Lung microvascular endothelial cell (primary cell): ENCODE results near the gene NELL1. TPM values are rescaled to one million over a fixed set of nuclear protein-coding genes. Genes with fewer than 3 reads are reported as not detected.

Experiments used
- DNase-seq, 2 donors: peaks; one replicate each; pipeline versions ENCODE4 v3.0.0 to v3.0.0-alpha.2; 2010; ENCODE audit warnings: low read depth in 2 of 2
- total RNA-seq: library from RNA; depleted of rRNA; stranded (reverse); fragments of >200 nt; gene quantifications from 2 replicates; pipeline ENCODE4 v1.2.1, GENCODE V29; 2014

The NELL1 gene
- total RNA-seq, 1 donor from 2014 or later, result not detected

DNA sequence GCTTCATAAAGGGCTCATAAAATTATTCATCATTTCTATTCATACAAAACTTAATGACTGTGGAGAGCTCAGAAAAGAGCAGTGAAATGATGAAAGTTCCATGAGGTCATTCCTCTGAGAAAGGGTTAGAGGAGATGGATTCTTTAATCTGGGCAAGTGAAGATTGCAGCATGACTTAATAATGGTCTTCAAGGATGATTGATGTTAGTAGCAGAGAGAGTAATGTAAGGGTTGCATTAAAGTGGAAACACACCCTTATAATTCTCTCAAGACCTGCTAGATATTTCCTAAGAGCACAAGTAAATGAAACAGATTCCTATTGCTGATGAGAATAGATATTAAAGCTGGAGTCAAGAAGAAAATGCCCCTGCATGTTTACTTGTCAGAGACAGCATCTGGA is 811.9 kb downstream of the NELL1 start:
- no peak for DNase-seq

DNA sequence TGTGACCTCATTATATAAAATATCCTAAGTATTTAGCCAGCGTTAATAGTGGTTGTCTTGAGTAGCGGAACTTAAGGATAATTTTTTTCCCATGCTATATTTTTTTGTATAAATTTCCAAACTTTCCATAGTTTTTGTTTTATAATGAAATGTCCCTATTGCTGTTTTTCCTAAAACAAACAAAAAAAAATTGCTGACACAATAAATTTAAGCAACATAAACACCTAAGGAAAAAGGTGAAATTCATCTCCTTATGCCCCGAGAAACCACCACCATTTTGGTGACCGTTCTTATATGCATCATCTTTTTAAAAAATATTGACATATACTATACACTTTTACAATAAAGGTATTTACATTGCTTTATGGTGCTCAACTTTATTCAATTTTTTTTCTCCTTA is 814.7 kb downstream of the NELL1 start:
- DNase-seq, result no peak

DNA sequence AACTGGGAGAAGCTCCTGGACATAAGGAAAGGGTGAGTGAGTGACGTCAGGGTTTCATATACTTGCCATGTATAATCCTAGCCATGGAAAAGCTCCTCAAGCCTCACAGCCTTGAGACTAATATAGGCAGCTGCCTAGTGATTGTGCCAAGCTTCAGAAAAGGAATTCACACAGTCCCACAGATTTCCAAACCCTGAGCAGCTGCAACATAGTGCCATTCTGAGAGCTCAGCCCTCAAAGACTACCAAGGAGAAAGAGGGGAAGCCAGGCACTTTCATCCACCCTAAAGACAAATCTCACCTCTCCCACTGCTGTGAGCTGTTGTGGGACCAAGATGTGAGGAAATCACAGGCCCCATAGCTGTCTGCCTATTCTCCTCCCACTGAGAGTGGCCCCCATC is 815.6 kb downstream of the NELL1 start:
- DNase-seq, result no peak

DNA sequence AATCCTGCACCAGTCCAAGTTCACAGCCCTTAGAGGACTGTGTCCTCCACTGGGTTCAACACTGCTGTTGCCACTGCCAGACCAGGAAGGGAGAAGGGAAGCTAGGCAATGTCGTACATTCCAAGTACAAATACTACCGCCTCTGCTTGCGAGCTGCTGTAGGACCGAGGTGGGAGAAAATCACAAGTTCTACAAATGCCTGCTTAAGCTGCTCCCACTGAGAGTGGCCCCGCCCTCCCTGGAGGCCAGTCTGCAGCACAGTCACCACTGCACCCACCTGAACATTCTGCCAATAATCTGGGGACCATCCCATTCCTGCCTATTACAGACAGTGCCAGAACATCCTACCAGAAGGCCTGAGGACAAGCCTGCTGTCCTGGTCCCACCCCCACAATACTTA is 816.0 kb downstream of the NELL1 start:
- DNase-seq, result no peak

DNA sequence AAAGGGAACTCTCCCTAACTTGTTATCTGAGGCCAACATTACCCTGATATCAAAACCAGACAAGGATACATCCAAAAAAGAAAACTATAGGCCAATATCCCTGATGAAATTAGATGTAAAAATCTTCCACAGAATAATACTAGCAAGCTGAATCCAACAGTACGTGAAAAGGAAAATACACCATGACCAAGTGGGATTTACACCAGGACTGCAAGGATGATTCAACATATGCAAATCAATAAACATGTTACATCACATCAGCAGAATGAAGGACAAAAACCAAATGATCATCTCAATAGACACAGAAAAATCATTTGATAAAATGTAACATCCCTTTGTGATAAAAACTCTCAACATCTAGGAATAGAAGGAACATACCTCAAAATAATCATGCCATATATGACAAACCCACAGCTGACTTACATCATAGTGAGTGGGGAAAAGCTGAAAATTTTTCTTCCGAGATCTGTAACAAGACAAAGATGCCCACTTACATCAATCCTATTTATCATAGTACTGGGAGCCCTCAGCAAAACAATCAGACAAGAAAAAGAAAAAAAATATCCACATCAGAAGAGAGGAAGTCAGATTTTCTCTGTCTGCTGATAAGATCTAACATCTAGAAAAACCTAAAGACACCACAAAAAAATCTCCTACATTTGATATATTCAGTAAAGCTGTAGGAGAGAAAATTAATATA is 820.2 kb downstream of the NELL1 start:
- DNase-seq, result no peak

DNA sequence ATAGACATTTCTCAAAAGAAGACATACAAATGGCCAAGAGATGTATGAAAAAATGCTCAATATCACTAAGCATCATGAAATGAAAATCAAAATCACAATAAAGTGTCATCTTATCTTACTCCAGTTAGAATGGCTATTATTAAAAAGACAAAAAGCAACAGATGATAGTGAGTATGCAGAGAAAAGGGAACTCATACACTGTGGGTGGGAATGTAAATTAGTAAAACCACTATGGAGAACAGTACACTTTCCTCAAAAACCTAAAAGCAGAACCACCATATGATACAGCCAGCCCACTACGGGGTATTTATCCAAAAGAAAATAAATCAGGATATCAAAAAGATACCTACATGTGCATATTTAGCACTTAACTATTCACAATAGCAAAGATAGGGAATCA is 823.5 kb downstream of the NELL1 start:
- DNase-seq, result no peak

DNA sequence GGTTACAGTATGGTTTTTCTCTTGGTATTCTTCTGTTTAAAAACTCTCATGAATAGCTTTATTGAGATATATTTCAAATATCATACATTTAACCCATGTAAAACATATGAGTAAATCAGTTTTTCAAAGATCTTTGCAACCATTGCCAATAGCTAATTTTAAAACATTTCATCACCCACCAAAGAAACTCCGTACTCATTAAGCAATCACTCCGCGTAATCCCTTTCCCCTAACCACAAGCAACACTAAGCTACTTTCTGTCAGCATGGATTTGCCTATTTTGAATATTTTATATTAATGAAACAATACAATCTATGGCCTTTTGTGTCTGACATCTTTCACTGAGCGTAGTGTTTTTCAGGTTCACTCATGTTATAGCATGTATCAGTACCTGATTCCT is 825.6 kb downstream of the NELL1 start:
- DNase-seq, result no peak

DNA sequence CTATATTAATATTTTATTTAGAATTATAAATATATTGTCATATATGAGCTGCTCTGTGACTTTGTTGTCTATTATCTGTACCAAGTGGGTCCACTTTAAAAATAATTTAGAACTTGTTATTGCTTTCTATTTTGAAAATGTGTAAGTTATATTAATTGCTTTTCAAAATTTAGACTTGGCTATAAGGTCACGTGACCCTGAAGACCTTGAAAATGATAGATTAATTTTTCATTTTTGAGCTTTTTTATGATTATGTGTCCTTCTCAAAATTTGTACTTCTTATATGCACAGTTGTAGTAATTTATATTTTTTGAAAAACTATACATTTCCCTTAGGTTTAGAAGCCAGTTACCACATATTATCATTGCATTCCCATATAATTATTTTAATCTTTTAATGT is 826.5 kb downstream of the NELL1 start:
- no peak for DNase-seq

DNA sequence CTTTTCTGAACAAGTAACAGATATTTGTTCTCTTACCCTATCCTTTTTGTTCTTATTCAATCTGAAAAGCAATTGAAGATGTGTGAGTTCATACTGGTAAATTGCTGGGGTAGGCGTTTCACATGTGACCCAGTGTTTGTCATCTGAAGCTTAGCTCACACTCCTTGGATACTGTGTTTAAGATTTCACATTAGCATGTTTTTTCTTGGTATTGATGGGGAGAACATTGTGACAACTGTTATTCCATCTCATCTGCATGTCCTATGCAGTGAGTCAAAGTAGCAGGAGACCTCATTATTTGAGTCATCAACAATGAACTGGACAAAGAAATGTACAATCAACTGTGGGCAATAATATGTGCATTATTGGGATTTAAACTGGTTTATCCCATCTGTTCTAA is 831.9 kb downstream of the NELL1 start:
- no peak for DNase-seq

DNA sequence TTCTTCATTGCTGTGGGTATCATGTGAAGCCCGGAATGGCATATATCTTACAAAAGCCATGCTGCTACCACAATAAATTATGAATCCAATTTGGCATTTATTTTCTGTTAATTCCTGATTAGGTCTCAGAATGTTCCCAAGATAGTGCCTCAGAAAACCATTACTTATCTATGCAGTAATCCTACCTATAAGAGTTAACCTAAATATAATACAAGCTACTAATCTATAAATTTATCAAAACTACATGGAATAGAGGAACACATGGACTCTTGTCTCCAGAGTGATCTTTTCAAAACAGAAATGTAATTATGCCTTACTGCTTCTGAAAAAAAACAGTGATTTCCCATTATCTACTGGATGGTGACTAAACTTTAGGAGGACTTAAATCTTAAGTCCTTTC is 835.7 kb downstream of the NELL1 start:
- DNase-seq, result no peak

DNA sequence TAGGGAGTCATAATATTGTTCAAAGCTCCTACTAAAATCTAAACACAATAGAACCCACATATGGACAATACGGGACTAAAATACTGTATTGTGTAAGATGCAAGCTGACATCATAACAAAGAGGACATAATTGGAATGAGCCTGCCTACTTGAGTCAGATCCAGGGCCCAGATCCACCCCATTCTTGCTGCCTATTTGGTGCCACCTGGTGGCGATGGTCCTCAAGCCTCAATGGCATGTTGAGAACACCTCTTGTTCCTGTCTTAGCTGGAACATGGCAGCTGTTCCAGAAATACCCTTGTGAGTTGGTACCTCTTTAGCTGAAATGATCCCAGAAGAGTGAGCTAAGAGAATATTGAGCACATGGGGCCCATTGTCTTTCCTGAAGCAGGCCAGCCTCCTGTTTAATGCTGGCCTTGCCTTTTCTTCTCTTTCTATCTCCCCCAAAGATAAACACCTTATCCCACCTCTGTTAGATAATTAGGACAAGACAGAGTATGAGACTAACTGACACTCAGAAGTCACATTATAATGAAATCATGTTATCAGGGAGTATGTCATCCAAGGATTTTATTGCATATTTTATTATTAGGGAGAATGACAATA is 842.6 kb downstream of the NELL1 start:
- peak; percentile 27 to 68 for DNase-seq

DNA sequence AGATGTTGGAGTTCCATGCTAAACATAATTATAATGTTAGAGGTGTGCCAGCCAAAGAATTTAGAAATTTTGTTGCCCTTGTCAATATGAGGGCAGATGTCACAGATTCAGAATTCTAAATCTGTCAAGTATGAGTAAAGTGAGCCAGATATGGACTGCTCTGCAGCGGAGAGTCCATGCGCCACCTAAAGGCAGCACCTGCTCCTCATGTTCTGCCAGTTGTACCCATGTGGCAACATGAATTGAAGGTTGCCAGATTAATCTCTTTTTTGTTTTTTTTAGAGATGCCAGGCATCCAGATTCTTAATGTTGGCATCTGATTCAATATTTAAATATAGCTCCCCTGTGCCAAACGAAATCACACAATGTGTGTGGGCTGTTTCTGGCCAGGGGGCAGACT is 844.9 kb downstream of the NELL1 start:
- DNase-seq, result peak in 1 of 2 donors; percentile 35

DNA sequence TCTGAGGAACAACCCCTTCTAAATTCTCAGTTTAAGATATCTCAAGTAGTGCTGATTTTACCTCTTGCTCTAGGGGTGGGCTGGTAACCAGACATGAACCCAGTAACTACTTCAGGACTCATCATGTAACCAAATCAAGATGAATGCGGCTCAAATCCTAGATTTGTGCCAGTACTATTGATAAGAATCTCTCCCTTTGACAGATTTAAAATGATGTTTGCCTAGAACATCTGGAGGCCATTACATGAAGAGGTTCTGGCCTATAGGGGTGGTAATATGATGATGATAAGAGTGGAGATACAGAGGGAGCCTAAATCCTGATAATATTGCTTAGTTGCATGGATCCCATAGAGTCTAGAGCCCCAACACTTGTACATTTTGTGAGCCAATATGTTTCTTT is 850.9 kb downstream of the NELL1 start:
- DNase-seq, result no peak

DNA sequence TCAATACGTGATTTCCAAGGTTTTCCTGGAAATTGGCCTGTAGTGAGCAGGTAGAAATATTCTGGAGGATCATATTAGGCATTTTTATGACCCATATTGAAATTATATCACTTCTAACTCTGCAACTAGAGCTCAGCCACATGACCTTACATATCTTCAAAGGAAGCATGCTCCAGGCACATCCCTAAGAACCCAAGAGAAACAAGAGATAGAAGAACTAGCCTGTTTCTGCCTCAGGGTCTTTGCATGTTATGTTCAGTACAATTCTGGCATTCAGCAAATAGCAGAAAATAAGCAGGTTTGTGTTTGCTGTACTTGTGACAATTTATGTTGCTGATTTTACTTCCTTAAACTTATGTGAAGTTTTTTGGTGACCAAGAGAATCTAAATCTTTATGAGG is 859.8 kb downstream of the NELL1 start:
- DNase-seq, result no peak

DNA sequence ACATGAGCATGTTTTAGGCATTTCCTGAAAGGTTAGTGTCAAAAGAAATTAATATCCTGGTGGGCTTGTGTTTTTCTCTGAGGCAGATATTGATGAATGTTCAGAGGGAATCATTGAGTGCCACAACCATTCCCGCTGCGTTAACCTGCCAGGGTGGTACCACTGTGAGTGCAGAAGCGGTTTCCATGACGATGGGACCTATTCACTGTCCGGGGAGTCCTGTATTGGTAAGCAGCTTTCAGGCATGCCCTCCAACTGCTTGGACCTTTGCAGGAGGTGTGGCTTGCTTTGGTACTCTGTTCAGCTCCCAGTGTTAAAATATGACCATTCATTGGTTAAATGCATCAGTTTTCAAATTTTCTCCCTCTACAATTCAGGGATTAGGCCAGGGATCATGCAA is 864.9 kb downstream of the NELL1 start:
- no peak for DNase-seq

DNA sequence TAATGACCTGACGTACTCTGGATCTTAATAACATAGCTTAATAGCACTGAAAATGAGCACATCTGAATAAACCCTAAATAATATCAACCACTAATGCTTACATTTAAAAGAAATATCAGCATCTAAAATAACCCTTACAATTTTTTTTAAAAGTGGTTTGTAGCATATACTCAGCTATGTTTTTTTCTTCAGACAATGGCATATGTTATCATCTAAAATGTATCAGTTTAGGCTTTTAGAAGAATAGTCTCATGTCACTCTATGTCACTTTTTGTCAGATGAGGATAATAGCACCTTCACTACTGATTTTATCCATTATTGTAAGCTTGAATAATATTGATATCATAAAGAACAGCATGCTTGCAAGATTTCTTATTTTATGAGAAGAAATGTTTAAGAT is 868.6 kb downstream of the NELL1 start:
- DNase-seq, result no peak

DNA sequence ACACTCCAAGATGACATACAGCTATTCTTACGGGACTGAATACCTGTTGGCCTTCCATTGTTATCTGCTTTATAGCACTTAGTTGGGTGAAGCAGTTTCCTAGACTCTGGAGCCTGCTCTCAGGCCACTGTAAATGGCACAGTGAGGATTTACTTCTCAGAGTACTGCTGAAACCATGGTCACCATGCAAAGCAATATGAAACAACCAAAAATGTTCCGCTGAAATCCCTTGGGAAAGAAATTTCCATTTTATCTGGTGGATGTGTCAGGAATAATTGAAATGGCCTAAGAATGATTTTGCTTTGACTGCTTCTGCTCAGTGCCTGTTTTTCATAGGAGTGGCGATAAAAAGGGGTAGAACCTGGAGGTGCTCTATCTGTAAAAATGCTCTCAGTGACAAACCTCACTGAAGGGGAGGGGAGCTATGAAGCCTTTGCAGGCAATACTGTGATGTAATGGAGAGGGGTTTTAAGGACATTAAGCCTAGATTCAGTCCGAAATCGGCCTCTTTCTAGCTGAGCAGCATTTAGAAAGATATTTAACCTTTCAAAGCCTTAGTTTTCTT is 871.9 kb downstream of the NELL1 start:
- no peak for DNase-seq

DNA sequence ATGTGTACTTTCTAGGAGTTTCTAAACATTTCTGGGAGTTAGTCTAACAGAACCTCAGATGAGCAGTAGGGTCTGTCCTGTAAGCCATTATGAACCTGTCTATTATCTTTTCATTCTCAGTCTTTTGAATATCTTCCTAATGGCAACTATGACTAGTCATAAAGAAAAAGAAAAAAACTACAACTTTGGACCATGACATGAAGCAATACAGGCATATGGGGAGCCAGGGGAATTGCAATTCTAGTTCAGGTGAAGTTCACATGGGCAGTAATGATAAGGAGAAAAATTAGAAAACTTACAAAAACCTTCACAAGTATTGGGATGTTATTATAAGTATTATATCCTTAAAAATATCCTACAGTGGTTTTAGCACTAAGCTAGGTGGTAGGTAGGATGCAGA is 874.5 kb downstream of the NELL1 start:
- DNase-seq, result no peak

DNA sequence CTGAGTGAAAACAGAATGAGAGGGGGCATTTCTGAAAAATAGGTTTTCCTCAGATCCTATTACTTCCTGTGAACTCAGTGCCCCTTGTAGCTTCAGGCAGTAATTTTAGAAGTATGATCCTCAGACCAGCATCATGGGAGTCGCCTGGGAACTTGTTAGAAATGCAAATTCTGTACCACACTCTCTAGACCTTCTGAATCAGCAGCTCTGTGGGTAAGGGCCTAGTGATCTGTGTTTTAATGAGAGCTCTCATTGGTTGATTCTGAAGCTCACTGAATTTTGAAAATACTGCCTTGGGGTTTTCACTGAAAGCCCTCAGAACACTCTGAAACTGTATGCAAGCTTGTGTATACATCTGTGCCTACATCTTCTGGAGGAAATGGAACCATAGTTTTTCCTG is 876.3 kb downstream of the NELL1 start:
- no peak for DNase-seq

DNA sequence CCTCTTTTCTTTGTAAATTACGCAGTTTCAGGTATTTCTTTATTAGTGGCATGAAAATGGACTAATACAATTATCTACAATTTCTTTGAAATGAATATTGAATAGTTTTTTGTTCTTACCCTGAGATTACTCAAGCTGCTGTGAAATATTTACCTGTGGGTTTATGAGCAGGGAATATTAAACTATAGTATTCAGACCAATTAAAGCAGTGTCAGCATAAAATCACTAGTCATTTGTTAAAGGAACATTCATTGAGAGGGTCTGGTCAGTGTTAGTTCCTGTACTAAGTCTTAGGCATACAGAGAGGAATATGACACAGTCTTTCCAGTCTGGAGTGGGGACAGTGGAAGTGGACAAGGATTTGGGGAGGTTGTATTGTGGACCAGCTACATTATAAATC is 877.3 kb downstream of the NELL1 start:
- DNase-seq, result no peak

DNA sequence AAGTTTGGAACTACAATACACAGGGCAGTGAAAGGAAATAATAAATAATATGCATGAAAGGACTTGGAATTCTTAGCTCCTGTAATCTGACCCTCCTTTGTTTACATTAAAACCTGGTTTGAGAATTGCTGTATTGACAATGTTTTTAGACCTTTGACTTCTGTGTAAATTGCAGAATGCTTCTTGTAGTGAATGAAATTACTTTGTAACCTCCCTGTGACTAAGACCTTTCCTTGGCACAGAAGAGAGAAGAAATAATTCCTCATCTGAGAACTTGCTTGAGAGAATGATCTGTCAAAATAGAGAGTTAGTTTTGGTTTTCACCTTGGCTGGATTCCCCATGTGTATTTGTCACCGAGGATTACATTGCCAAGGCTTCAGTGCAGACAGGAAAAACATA is 883.5 kb downstream of the NELL1 start:
- no peak for DNase-seq

DNA sequence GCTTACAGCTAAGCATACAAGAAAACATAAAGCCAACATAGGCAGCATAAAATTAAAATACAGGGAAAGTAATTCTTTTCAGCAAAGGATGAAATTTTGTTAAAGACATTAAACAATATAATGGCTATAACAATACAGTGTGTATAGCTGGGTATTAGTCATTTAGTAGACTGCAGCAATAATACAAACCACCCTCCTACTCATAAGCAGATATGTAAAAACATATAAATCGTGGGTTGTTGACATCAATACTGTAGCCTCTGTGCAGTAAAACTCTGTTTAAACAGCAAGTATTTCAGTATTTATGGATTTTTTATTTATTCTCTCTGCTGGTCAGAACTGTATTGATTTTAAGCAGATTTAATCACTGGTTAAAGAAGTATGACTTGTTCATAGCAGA is 884.4 kb downstream of the NELL1 start:
- DNase-seq, result no peak

DNA sequence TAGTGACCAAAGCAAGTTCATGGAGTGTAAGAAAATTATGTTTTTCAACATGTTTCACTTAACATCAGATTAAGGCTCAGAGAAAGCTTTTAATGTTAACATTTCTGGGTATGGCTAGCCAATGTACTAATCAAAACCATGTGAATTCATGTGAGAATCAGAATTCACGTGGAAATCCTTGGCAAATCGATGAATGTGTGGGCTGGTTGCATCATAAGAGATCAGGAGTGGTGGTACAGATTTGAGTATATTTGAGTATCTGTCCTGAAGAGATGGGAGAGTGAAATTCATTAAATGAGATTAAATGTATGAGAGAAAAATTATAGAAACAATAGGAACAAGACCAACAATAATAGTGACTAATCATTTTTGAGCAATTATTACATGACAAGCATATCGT is 884.9 kb downstream of the NELL1 start:
- DNase-seq, result no peak
